Liver (tissue), 9 donors: ENCODE results near the gene MYOF. TPM values are rescaled to one million over a fixed set of nuclear protein-coding genes. Genes with fewer than 3 reads are reported as not detected.

Source experiments
- DNase-seq: peaks from one replicate; pipeline ENCODE4 v3.0.0-alpha.2; 2017; ENCODE audit warnings: low spot score
- H3K27ac ChIP-seq, 2 donors: one replicate each; pipeline ENCODE4 v1.7.0; 2013; ENCODE audit warnings: inconsistent platforms in 2 of 2, low read length in 2 of 2, control low read depth in 1 of 2, low read depth in 1 of 2, mild to moderate bottlenecking in 1 of 2
- H3K27me3 ChIP-seq, 4 donors: one replicate each; pipeline versions ENCODE4 v1.6.1 to v1.7.0; 2013; ENCODE audit warnings: low read length in 3 of 4, inconsistent platforms in 1 of 4, mild to moderate bottlenecking in 1 of 4, moderate library complexity in 1 of 4; ENCODE audit not compliant: control insufficient read depth in 4 of 4, insufficient read depth in 4 of 4
- H3K36me3 ChIP-seq, 4 donors: one replicate each; pipeline versions ENCODE4 v1.6.1 to v1.7.0; 2013; ENCODE audit warnings: low read length in 3 of 4, mild to moderate bottlenecking in 3 of 4, low read depth in 1 of 4, moderate library complexity in 1 of 4; ENCODE audit not compliant: control insufficient read depth in 4 of 4, insufficient read depth in 3 of 4
- H3K4me1 ChIP-seq, 4 donors: one replicate each; pipeline versions ENCODE4 v1.6.1 to v1.7.0; 2013; ENCODE audit warnings: low read length in 3 of 4, mild to moderate bottlenecking in 3 of 4, moderate library complexity in 1 of 4; ENCODE audit not compliant: control insufficient read depth in 4 of 4, insufficient read depth in 4 of 4
- H3K4me3 ChIP-seq, 3 donors: one replicate each; pipeline versions ENCODE4 v1.6.1 to v1.7.0; 2013; ENCODE audit warnings: low read length in 3 of 3, control low read depth in 1 of 3, low read depth in 1 of 3, mild to moderate bottlenecking in 1 of 3
- H3K9ac ChIP-seq, 2 donors: one replicate each; pipeline ENCODE4 v1.7.0; 2013; ENCODE audit warnings: low read length in 2 of 2, mild to moderate bottlenecking in 2 of 2, moderate library complexity in 2 of 2, control low read depth in 1 of 2, low read depth in 1 of 2
- H3K9me3 ChIP-seq, 4 donors: one replicate each; pipeline versions ENCODE4 v1.6.1 to v1.7.0; 2013; ENCODE audit warnings: low read length in 3 of 4; ENCODE audit not compliant: control insufficient read depth in 4 of 4
- ATF3 ChIP-seq: IDR thresholded peaks from 2 replicates; pipeline ENCODE4 v1.6.1; 2016; ENCODE audit warnings: antibody characterized with exemption
- CTCF ChIP-seq: fragments of 150-350 bp; IDR thresholded peaks from 2 replicates; pipeline ENCODE4 v1.5.1; 2017; ENCODE audit warnings: improper control_type of control experiment, low read depth, low read length; ENCODE audit not compliant: missing input control
- EGR1 ChIP-seq, 2 donors: IDR thresholded peaks; 2 replicates each; pipeline ENCODE4 v1.6.1; 2016 to 2018; ENCODE audit warnings: antibody characterized with exemption in 2 of 2, low read depth in 2 of 2
- FOXA1 ChIP-seq: IDR thresholded peaks from 2 replicates; pipeline ENCODE4 v1.6.1; 2016; ENCODE audit warnings: antibody characterized with exemption
- FOXA2 ChIP-seq: IDR thresholded peaks from 2 replicates; pipeline ENCODE4 v1.6.1; 2016; ENCODE audit warnings: antibody characterized with exemption
- GABPA ChIP-seq, 2 donors: IDR thresholded peaks in 1 of 2; conservative IDR thresholded peaks in 1 of 2; 2 replicates each; pipeline ENCODE4 v1.6.1; 2016; ENCODE audit warnings: antibody characterized with exemption in 2 of 2, mild to moderate bottlenecking in 1 of 2, moderate library complexity in 1 of 2
- HNF4A ChIP-seq, 2 donors: conservative IDR thresholded peaks; 2 replicates each; pipeline ENCODE4 v1.6.1; 2016; ENCODE audit warnings: antibody characterized with exemption in 2 of 2, mild to moderate bottlenecking in 2 of 2
- HNF4G ChIP-seq: IDR thresholded peaks from 2 replicates; pipeline ENCODE4 v1.6.1; 2016; ENCODE audit warnings: antibody characterized with exemption
- JUND ChIP-seq, 2 donors: IDR thresholded peaks; 2 replicates each; pipeline ENCODE4 v1.6.1; 2016; ENCODE audit warnings: antibody characterized with exemption in 2 of 2
- MAX ChIP-seq: IDR thresholded peaks from 2 replicates; pipeline ENCODE4 v1.6.1; 2016; ENCODE audit warnings: antibody characterized with exemption
- NR2F2 ChIP-seq: IDR thresholded peaks from 2 replicates; pipeline ENCODE4 v1.6.1; 2016; ENCODE audit warnings: antibody characterized with exemption
- RAD21 ChIP-seq, 2 donors: IDR thresholded peaks; 2 replicates each; pipeline ENCODE4 v1.6.1; 2016; ENCODE audit warnings: antibody characterized with exemption in 2 of 2, mild to moderate bottlenecking in 2 of 2
- REST ChIP-seq: IDR thresholded peaks from 2 replicates; pipeline ENCODE4 v1.6.1; 2016; ENCODE audit warnings: antibody characterized with exemption, mild to moderate bottlenecking
- RXRA ChIP-seq, 2 donors: IDR thresholded peaks; 2 replicates each; pipeline ENCODE4 v1.6.1; 2017 to 2018; ENCODE audit warnings: antibody characterized with exemption in 2 of 2, mild to moderate bottlenecking in 1 of 2
- SP1 ChIP-seq: IDR thresholded peaks from 2 replicates; pipeline ENCODE4 v1.6.1; 2018; ENCODE audit warnings: antibody characterized with exemption, mild to moderate bottlenecking
- TAF1 ChIP-seq: conservative IDR thresholded peaks from 2 replicates; pipeline ENCODE4 v1.6.1; 2016; ENCODE audit warnings: antibody characterized with exemption, mild to moderate bottlenecking
- YY1 ChIP-seq: IDR thresholded peaks from 2 replicates; pipeline ENCODE4 v1.6.1; 2016; ENCODE audit warnings: antibody characterized with exemption, mild to moderate bottlenecking
- ZBTB33 ChIP-seq: IDR thresholded peaks from 2 replicates; pipeline ENCODE4 v1.6.1; 2016; ENCODE audit warnings: antibody characterized with exemption
- WGBS: extraction: QIAGEN DNeasy Blood & Tissue Kit; methylation state at CpG from one replicate; pipeline ENCODE4 v1.1.7; 2013; 5-methylcytosine and 5-hydroxymethylcytosine counted together
- polyA plus RNA-seq, 2 donors: library from polyadenylated mRNA; stranded (reverse) in 1 of 2; unstranded in 1 of 2; fragments of 200-250 nt in 1 of 2; fragments of >200 nt in 1 of 2; fragmentation: Nextera tagmentation in 1 of 2; extraction: Ambion mirVana in 1 of 2; gene quantifications; one replicate each; pipeline versions ENCODE4 v1.2.1 to v1.2.3, GENCODE V29; 2013 to 2015
- total RNA-seq, 2 donors: library from RNA; depleted of rRNA; stranded (reverse); fragments of >200 nt; gene quantifications; one replicate each; pipeline ENCODE4 v1.2.3, GENCODE V29; 2014
- donor health status: healthy.
- donor health status: healthy.
- donor health status: healthy.
- donor health status: healthy.
- donor health status: healthy.

The MYOF gene
- total and polyA plus RNA-seq, 4 donors = 0.89 to 5.7 (median 3.2) TPM

- Histone ChIP-seq H3K27me3 (no peaks in the 10 kb centered on the region), H3K27ac (no peak overlapping the region), H3K9me3 (no peaks in the 10 kb centered on the region), H3K36me3 (no peaks in the 10 kb centered on the region), H3K9ac (no peak overlapping the region), H3K4me1 (peaks cover 0 to 5% (median 1%) of the 10 kb centered on the region in 4 donors), H3K4me3 (no peak overlapping the region)
- DNase-seq = no peak
- TF ChIP-seq FOXA1 = no peak
- TF ChIP-seq HNF4G = no peak
- TF ChIP-seq TAF1 = no peak
- no peak for TF ChIP-seq CTCF
- no peak for TF ChIP-seq GABPA (IDR thresholded peaks at IDR 0.05 in 1 of 2, conservative IDR thresholded peaks at IDR 0.05 in 1 of 2)
- TF ChIP-seq SP1 = no peak
- no peak for TF ChIP-seq RAD21 (IDR thresholded peaks at IDR 0.05)
- TF ChIP-seq HNF4A (conservative IDR thresholded peaks at IDR 0.05) = peak; percentile 51 to 59
- no peak for TF ChIP-seq YY1
- TF ChIP-seq ATF3 = no peak
- no peak for TF ChIP-seq JUND (IDR thresholded peaks at IDR 0.05)
- TF ChIP-seq NR2F2 = no peak
- TF ChIP-seq MAX = no peak
- TF ChIP-seq REST = no peak
- peak in 1 of 2 donors; percentile 28 for TF ChIP-seq RXRA (IDR thresholded peaks at IDR 0.05)
- TF ChIP-seq ZBTB33 = no peak
- no peak for TF ChIP-seq EGR1 (IDR thresholded peaks at IDR 0.05; ENCODE audit: low read depth in 2 of 2)
- WGBS = 69% methylated on average over 7 of the region's 7 CpGs
Measured at GRCh38 chr10:93337309-93337721, 144.8 kb downstream of the MYOF start.

- Histone ChIP-seq H3K9me3 (no peaks in the 10 kb centered on the region), H3K4me1 (peaks cover 0 to 5% (median 1%) of the 10 kb centered on the region in 4 donors), H3K4me3 (no peak overlapping the region), H3K36me3 (no peaks in the 10 kb centered on the region), H3K27ac (no peak overlapping the region), H3K27me3 (no peaks in the 10 kb centered on the region), H3K9ac (no peak overlapping the region)
- no peak for DNase-seq
- WGBS = 96% methylated on average over 1 of the region's 1 CpG
- TF ChIP-seq ZBTB33 (no peak), CTCF (no peak), ATF3 (no peak), FOXA2 (no peak), RXRA (IDR thresholded peaks at IDR 0.05) (no peak), EGR1 (IDR thresholded peaks at IDR 0.05; ENCODE audit: low read depth in 2 of 2) (no peak), HNF4G (no peak), TAF1 (no peak), RAD21 (IDR thresholded peaks at IDR 0.05) (no peak), MAX (no peak), NR2F2 (no peak), FOXA1 (no peak), YY1 (no peak)
Measured at GRCh38 chr10:93336678-93337077, 145.5 kb downstream of the MYOF start.
